AML-193 (cell line): ENCODE data around the gene KBTBD6.
"Not testable (repeated sequence)": the region's sequence is repeated elsewhere in the genome, so short reads cannot be mapped to it uniquely, and the experiment has no call there.

Experiments used
- DNase-seq, 2 experiments: peaks; one replicate each; lab custom pipeline; 2025; lab: John Stamatoyannopoulos, UW

KBTBD6 gene

GRCh38 chr13:41132512-41133152 lies at the start of gene KBTBD6:
Gene KBTBD6 (minus strand): TSS chr13:41132802. CDS start chr13:41132511, 291 bp downstream.
- DNase-seq: peak; percentile 99 to 100

GRCh38 chr13:41182231-41182630 lies 49.6 kb upstream of the KBTBD6 start:
- DNase-seq: no peak

GRCh38 chr13:41179593-41180250 lies 47.1 kb upstream of the KBTBD6 start:
- DNase-seq: no peak

- peak; percentile 55 to 64 for DNase-seq
These were observed 45.4 kb upstream of the KBTBD6 start for GRCh38 chr13:41178040-41178439.

- DNase-seq: peak; percentile 96 to 97
These were observed 45.0 kb upstream of the KBTBD6 start for GRCh38 chr13:41177616-41178015.

GRCh38 chr13:41175576-41175975 lies 43.0 kb upstream of the KBTBD6 start:
- not testable (repeated sequence) for DNase-seq

GRCh38 chr13:41162151-41162550 lies 29.5 kb upstream of the KBTBD6 start:
- no peak for DNase-seq

GRCh38 chr13:41159174-41159573 lies 26.6 kb upstream of the KBTBD6 start:
- no peak for DNase-seq

GRCh38 chr13:41157048-41157717 lies 24.6 kb upstream of the KBTBD6 start:
- no peak for DNase-seq

- no peak for DNase-seq
These were observed 24.0 kb upstream of the KBTBD6 start for GRCh38 chr13:41156620-41157019.

GRCh38 chr13:41154042-41154441 lies 21.4 kb upstream of the KBTBD6 start:
- DNase-seq: no peak

GRCh38 chr13:41152005-41152404 lies 19.4 kb upstream of the KBTBD6 start:
- DNase-seq: no peak

GRCh38 chr13:41150058-41150457 lies 17.5 kb upstream of the KBTBD6 start:
- DNase-seq: no peak

- no peak for DNase-seq
These were observed 16.0 kb upstream of the KBTBD6 start for GRCh38 chr13:41148419-41149283.

GRCh38 chr13:41145136-41145908 lies 12.7 kb upstream of the KBTBD6 start:
- DNase-seq: no peak

GRCh38 chr13:41144576-41144975 lies 12.0 kb upstream of the KBTBD6 start:
- DNase-seq: no peak

- DNase-seq: no peak
These were observed 6.8 kb upstream of the KBTBD6 start for GRCh38 chr13:41139296-41139966.

GRCh38 chr13:41137951-41138350 lies 5.3 kb upstream of the KBTBD6 start:
- no peak for DNase-seq

- no peak for DNase-seq
These were observed 4.6 kb upstream of the KBTBD6 start for GRCh38 chr13:41137241-41137640.

- no peak for DNase-seq
These were observed 3.9 kb upstream of the KBTBD6 start for GRCh38 chr13:41136396-41137031.
